Measurements from ENCODE around the gene ELSPBP1. TPM values are rescaled to one million over a fixed set of nuclear protein-coding genes. Genes with fewer than 3 reads are reported as not detected.
"Not testable (repeated sequence)": the region's sequence is repeated elsewhere in the genome, so short reads cannot be mapped to it uniquely, and the experiment has no call there.

Gene ELSPBP1
- total RNA-seq, 1 experiment from 2014 or later, result not detected

GRCh38 chr19:47955936-47956335 is 38.5 kb upstream of the ELSPBP1 start:
- H3K4me1 ChIP-seq (ENCODE audit: insufficient read depth, low read length); H4K8ac ChIP-seq (replicated peaks; ENCODE audit: insufficient read length, low read depth, low read length); H3K36me3 Mint-ChIP-seq (ENCODE audit: insufficient read depth in 1 of 3, low read depth in 3 of 3); H3K9me3 ChIP-seq (ENCODE audit: control insufficient read depth, low read depth, low read length); H3K27ac Mint-ChIP-seq; H3K27me3 Mint-ChIP-seq (ENCODE audit: low read depth); H4K5ac ChIP-seq (ENCODE audit: insufficient read length, low read depth, low read length); H3K79me1 ChIP-seq (ENCODE audit: insufficient read depth, low read depth, low read length, poor library complexity, severe bottlenecking); DNase-seq; H2BK20ac ChIP-seq (ENCODE audit: low read depth, low read length, poor library complexity, severe bottlenecking); H3K79me2 ChIP-seq (ENCODE audit: insufficient read depth, low read length); H3K4me1 Mint-ChIP-seq; H3K4me3 Mint-ChIP-seq; H3K9ac ChIP-seq (ENCODE audit: extremely low read depth, insufficient read length, low read length); H3K18ac ChIP-seq (ENCODE audit: insufficient read length, low read depth, low read length); H3K9me3 Mint-ChIP-seq; H2AFZ ChIP-seq (ENCODE audit: low read length); H3K56ac ChIP-seq (ENCODE audit: insufficient read length, low read depth, low read length); H2AK5ac ChIP-seq (ENCODE audit: insufficient read length, low read length); H2BK15ac ChIP-seq (ENCODE audit: low read depth, low read length); H4K20me1 ChIP-seq (ENCODE audit: control insufficient read depth, insufficient read depth, insufficient read length); H3K14ac ChIP-seq (ENCODE audit: insufficient read depth, low read length); H3K23me2 ChIP-seq (ENCODE audit: insufficient read length, low read depth, low read length, poor library complexity, severe bottlenecking); H3K27ac ChIP-seq (ENCODE audit: insufficient read length, low read depth, low read length); H2BK120ac ChIP-seq (ENCODE audit: low read depth, low read length, poor library complexity, severe bottlenecking); H3K23ac ChIP-seq (ENCODE audit: insufficient read length, low read depth, low read length); H3T11ph ChIP-seq (ENCODE audit: low read length); H3K4ac ChIP-seq (ENCODE audit: low read depth, low read length); H3K27me3 ChIP-seq (ENCODE audit: insufficient read depth, low read length); H2BK5ac ChIP-seq (ENCODE audit: insufficient read length, low read length); H2BK12ac ChIP-seq (ENCODE audit: insufficient read length, low read depth, low read length); H4K91ac ChIP-seq (ENCODE audit: insufficient read length, low read depth, low read length); H3K4me2 ChIP-seq (ENCODE audit: insufficient read depth, insufficient read length, low read length): not testable (repeated sequence)
- WGBS (ENCODE audit: extremely low coverage, insufficient read length, low lambda C conversion rate), result no CpG with 5 or more reads among the region's 11 CpGs

Data from H9 (cell line).